K562 (cell line): ENCODE results near the gene KLHL22. TPM values are rescaled to one million over a fixed set of nuclear protein-coding genes. Genes with fewer than 3 reads are reported as not detected.
A peak's percentile ranks its signal among the peaks of the same experiment; 100 is the strongest.
"Not testable (repeated sequence)": the region's sequence is repeated elsewhere in the genome, so short reads cannot be mapped to it uniquely, and the experiment has no call there.

Source experiments
- ATAC-seq: fragments of 200-7000 bp; cut with Tn5 transposase; 3 replicates; pipeline ENCODE4 v1.9.1; 2020; ENCODE audit warnings: moderate library complexity
- BruUV-seq: library from RNA; stranded (reverse); fragments of 400-500 nt; replicated peaks from 2 replicates; lab custom pipeline; 2021; lab: Mats Ljungman, UMichigan
- CTCF ChIA-PET: fragments of 300-600 bp; formaldehyde crosslinking; extraction: SDS; loops from one replicate; lab custom pipeline; 2021; ENCODE audit warnings: low intra/inter-chr PET ratio; lab: Yijun Ruan, JAX
- POLR2A ChIA-PET: fragments of 300-600, 350-650 bp; sonication (Branson Sonifier 250); formaldehyde crosslinking; extraction: SDS; loops from one replicate; lab custom pipeline; 2021; ENCODE audit warnings: antibody characterized with exemption, inconsistent platforms; lab: Yijun Ruan, JAX
- DNase-seq, 4 experiments: peaks; one replicate each; pipeline versions ENCODE4 v3.0.0 to v3.0.0-alpha.2; 2011 to 2018; ENCODE audit warnings: low spot score in 3 of 4, mixed read lengths in 3 of 4; ENCODE audit errors: extremely low read depth in 1 of 4
- FAIRE-seq: peaks from 2 replicates; lab custom pipeline; 2011; peaks lifted over from hg19 to GRCh38; lab: Jason Lieb, UNC
- H2AFZ ChIP-seq: 2 replicates; pipeline ENCODE4 v1.6.0; 2011; ENCODE audit warnings: low read depth, low read length, control low read depth, inconsistent platforms
- H3K27ac ChIP-seq: fragments of 200-600 bp; 3 replicates; pipeline ENCODE4 v1.8.0; 2011; ENCODE audit warnings: low read depth, mild to moderate bottlenecking, control low read depth, inconsistent platforms, low read length, moderate library complexity, mixed read lengths; ENCODE audit errors: extremely low read depth
- H3K27me3 ChIP-seq, 2 experiments: fragments of 300-600 bp in 1 of 2; 2 replicates in 1 of 2; 3 replicates in 1 of 2; pipeline versions ENCODE4 v1.6.0 to v1.8.0; 2011; ENCODE audit warnings: inconsistent platforms in 2 of 2, low read length in 2 of 2, mild to moderate bottlenecking in 1 of 2, mixed read lengths in 1 of 2, moderate library complexity in 1 of 2; ENCODE audit not compliant: control insufficient read depth in 2 of 2, insufficient read depth in 2 of 2
- H3K36me3 ChIP-seq: fragments of 300-600 bp; 3 replicates; pipeline ENCODE4 v1.8.0; 2011; ENCODE audit warnings: mild to moderate bottlenecking, low read length, inconsistent platforms; ENCODE audit not compliant: control insufficient read depth, insufficient read depth
- H3K4me1 ChIP-seq, 2 experiments: fragments of 200-600 bp in 1 of 2; replicated peaks in 1 of 2; 2 replicates in 1 of 2; 3 replicates in 1 of 2; pipeline versions ENCODE4 v1.5.1 to v1.8.0; 2011; ENCODE audit warnings: inconsistent platforms in 2 of 2, low read length in 2 of 2, mild to moderate bottlenecking in 1 of 2, mixed read lengths in 1 of 2, moderate library complexity in 1 of 2; ENCODE audit not compliant: control insufficient read depth in 2 of 2, insufficient read depth in 2 of 2
- H3K4me2 ChIP-seq: 2 replicates; pipeline ENCODE4 v1.6.1; 2011; ENCODE audit warnings: low read length, control low read depth, inconsistent platforms, mixed read lengths; ENCODE audit not compliant: insufficient read depth
- H3K4me3 ChIP-seq: fragments of 200-600 bp; sonication (generic), shearing (Covaris generic); 2 replicates; pipeline ENCODE4 v1.5.1; 2016; ENCODE audit warnings: control low read depth, inconsistent platforms
- H3K79me2 ChIP-seq: fragments of 200-600 bp; 3 replicates; pipeline ENCODE4 v1.8.0; 2011; ENCODE audit warnings: low read length, inconsistent platforms; ENCODE audit not compliant: control insufficient read depth, insufficient read depth
- H3K9ac ChIP-seq, 2 experiments: 2 replicates each; pipeline versions ENCODE4 v1.6.0 to v1.6.1; 2011; ENCODE audit warnings: low read depth in 2 of 2, low read length in 2 of 2, control low read depth in 1 of 2, inconsistent platforms in 1 of 2, mild to moderate bottlenecking in 1 of 2, mixed read lengths in 1 of 2; ENCODE audit not compliant: insufficient read depth in 1 of 2
- H3K9me1 ChIP-seq: one replicate; pipeline ENCODE4 v1.6.0; 2011; ENCODE audit warnings: inconsistent platforms, mild to moderate bottlenecking, low read length, moderate library complexity; ENCODE audit not compliant: control insufficient read depth, insufficient read depth
- H3K9me3 ChIP-seq: replicated peaks from 2 replicates; pipeline ENCODE4 v1.5.1; 2011; ENCODE audit warnings: low read depth, low read length, inconsistent platforms; ENCODE audit not compliant: control insufficient read depth, insufficient read depth
- H4K20me1 ChIP-seq: replicated peaks from 2 replicates; pipeline ENCODE4 v1.6.1; 2011; ENCODE audit warnings: low read length, inconsistent platforms, mixed read lengths; ENCODE audit not compliant: control insufficient read depth, insufficient read depth
- AFF1 ChIP-seq, 2 experiments: fragments of 450-650 bp; IDR thresholded peaks; 2 replicates each; pipeline ENCODE4 v1.6.1; 2018; ENCODE audit warnings: mild to moderate bottlenecking in 2 of 2, low read depth in 1 of 2; ENCODE audit not compliant: partially characterized antibody in 2 of 2
- TSC22D4 ChIP-seq: fragments of 450-650 bp; IDR thresholded peaks from 2 replicates; pipeline ENCODE4 v1.6.1; 2016; ENCODE audit warnings: missing genetic modification characterization, missing biosample characterization, control low read depth
- ZBTB49 ChIP-seq: sonication (generic); formaldehyde crosslinking; IDR thresholded peaks from 2 replicates; pipeline ENCODE4 v1.8.0; 2022; ENCODE audit warnings: missing genetic modification reagents, mild to moderate bottlenecking, borderline replicate concordance
- ZNF778 ChIP-seq: fragments of 450-650 bp; formaldehyde crosslinking; IDR thresholded peaks from 2 replicates; pipeline ENCODE4 v1.4.0; 2020; ENCODE audit warnings: mild to moderate bottlenecking, moderate library complexity
- WGBS: fragments of 100-300 bp; shearing (Covaris generic); methylation state at CpG from one replicate; pipeline ENCODE4 v1.1.6; 2016; ENCODE audit warnings: low coverage, mixed read lengths; ENCODE audit not compliant: insufficient coverage; ENCODE audit errors: missing lambda C conversion rate; 5-methylcytosine and 5-hydroxymethylcytosine counted together
- in situ Hi-C: fragments of 300-500 bp; cut with MboI; formaldehyde crosslinking; loops from 4 replicates; pipeline ENCODE4 v1.15.0; 2018; ENCODE audit warnings: inconsistent platforms, mixed read lengths
- intact Hi-C: fragments of 100-400 bp; cut with micrococcal nuclease; formaldehyde crosslinking; loops from 2 replicates; pipeline ENCODE4 v1.14.2; 2022
- polyA plus RNA-seq, 8 experiments: library from polyadenylated mRNA; depleted of rRNA in 4 of 8; stranded (reverse) in 5 of 8; unstranded in 3 of 8; fragments of >200 nt; fragmentation: Nextera tagmentation in 2 of 8; fragmentation: Illumina TruSeq in 1 of 8; extraction: Ambion mirVana in 2 of 8; extraction: Trizol in 1 of 8; gene quantifications; 2 replicates each; pipeline versions ENCODE4 v1.2.1 to v1.2.3, GENCODE V29; 2011 to 2014; ENCODE audit warnings: inconsistent platforms in 1 of 8, missing spikeins in 1 of 8
- total RNA-seq, 7 experiments: library from RNA; depleted of rRNA in 6 of 7; stranded (reverse); fragments of >200 nt in 6 of 7; fragmentation: Illumina TruSeq in 2 of 7; extraction: Trizol in 2 of 7; gene quantifications; 2 replicates each; pipeline versions ENCODE4 v1.2.1 to v1.2.3, GENCODE V29; 2011 to 2021; ENCODE audit warnings: low replicate concordance in 1 of 7

The KLHL22 gene
- total and polyA plus RNA-seq, 9 of the 15 experiments (the other 6 are each of a cell fraction or from before 2014, with no cell fraction given), result 1.3 to 25.6 (median 15.2) TPM

GRCh38 chr22:20415699-20416098, 79.9 kb downstream of the KLHL22 start:
- WGBS, result 4% methylated on average over 3 of the region's 3 CpGs
- not testable (repeated sequence) for ATAC-seq, H3K27me3 ChIP-seq, H3K9ac ChIP-seq, H2AFZ ChIP-seq, H3K27ac ChIP-seq, H3K9me1 ChIP-seq, H3K36me3 ChIP-seq, H3K9me3 ChIP-seq, H3K79me2 ChIP-seq, FAIRE-seq, BruUV-seq, DNase-seq
- H3K4me1 ChIP-seq, result peaks cover 9 to 11% of the 10 kb centered on the region in 2 experiments
- POLR2A ChIA-PET, result interaction anchor here (0.8 to 1.2 kb wide), 2 partner anchors 19 to 22 kb away, joined by 3 read pairs; no protein-coding TSS in a partner anchor
- in situ Hi-C loops, result loop anchor here (5.0 to 25.0 kb wide), 3 partner anchors 157 to 1878 kb away; partner anchors contain the start of gene TMEM191B
- 0 out of 2 replicates have a peak, but pooled peaks have one; percentile 68 for TF ChIP-seq ZBTB49 (CRISPR knock-in tag)
- peak; percentile 35; the same call in 1 of the 2 replicates for TF ChIP-seq TSC22D4 (tag)
- 0 out of 2 replicates have a peak, but pooled peaks have one; percentile 20 for TF ChIP-seq ZNF778 (CRISPR knock-in tag)
- peak in 1 of 2 experiments; percentile 97 for TF ChIP-seq AFF1 (IDR thresholded peaks at IDR 0.05; ENCODE audit: low read depth in 1 of 2, partially characterized antibody in 2 of 2)
- TF ChIP-seq, all 486 proteins: peak for 4; not testable (repeated sequence) for 482
- intact Hi-C loops, result loop anchor here (5.0 to 10.0 kb wide), 4 partner anchors 172 to 327 kb away; partner anchors contain the start of gene CCDC188
- not testable (repeated sequence) for H4K20me1 ChIP-seq, H3K4me3 ChIP-seq, H3K4me2 ChIP-seq
- CTCF ChIA-PET, result interaction anchor here (1.5 to 4.6 kb wide), 2 partner anchors 80 to 156 kb away, joined by 6 to 35 read pairs; partner anchors contain the start of gene KLHL22
